Measurements from ENCODE around the gene PACRG.

GRCh38 chr6:162690158-162690557 lies 37.6 kb upstream of the PACRG start:
- TF ChIP-seq, protein P1, sequence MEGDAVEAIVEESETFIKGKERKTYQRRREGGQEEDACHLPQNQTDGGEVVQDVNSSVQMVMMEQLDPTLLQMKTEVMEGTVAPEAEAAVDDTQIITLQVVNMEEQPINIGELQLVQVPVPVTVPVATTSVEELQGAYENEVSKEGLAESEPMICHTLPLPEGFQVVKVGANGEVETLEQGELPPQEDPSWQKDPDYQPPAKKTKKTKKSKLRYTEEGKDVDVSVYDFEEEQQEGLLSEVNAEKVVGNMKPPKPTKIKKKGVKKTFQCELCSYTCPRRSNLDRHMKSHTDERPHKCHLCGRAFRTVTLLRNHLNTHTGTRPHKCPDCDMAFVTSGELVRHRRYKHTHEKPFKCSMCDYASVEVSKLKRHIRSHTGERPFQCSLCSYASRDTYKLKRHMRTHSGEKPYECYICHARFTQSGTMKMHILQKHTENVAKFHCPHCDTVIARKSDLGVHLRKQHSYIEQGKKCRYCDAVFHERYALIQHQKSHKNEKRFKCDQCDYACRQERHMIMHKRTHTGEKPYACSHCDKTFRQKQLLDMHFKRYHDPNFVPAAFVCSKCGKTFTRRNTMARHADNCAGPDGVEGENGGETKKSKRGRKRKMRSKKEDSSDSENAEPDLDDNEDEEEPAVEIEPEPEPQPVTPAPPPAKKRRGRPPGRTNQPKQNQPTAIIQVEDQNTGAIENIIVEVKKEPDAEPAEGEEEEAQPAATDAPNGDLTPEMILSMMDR (IDR thresholded peaks at IDR 0.05): no peak
- no peak for TF ChIP-seq POLR2A (IDR thresholded peaks at IDR 0.05)
- no peak for TF ChIP-seq EP300 (IDR thresholded peaks at IDR 0.05)

All from ovary (tissue), 3 donors.